IPS-15b (cell line): ENCODE measurements around the gene ACOT11.
"Not testable (repeated sequence)": the region's sequence is repeated elsewhere in the genome, so short reads cannot be mapped to it uniquely, and the experiment has no call there.

Experiments used
- H3K27me3 ChIP-seq: one replicate; pipeline ENCODE4 v1.6.1; 2013; ENCODE audit warnings: low read length; ENCODE audit not compliant: control insufficient read depth, insufficient read depth
- H3K36me3 ChIP-seq: one replicate; pipeline ENCODE4 v1.6.1; 2013; ENCODE audit warnings: low read length; ENCODE audit not compliant: control insufficient read depth, insufficient read depth
- H3K4me1 ChIP-seq: one replicate; pipeline ENCODE4 v1.6.1; 2013; ENCODE audit warnings: mild to moderate bottlenecking, low read length; ENCODE audit not compliant: control insufficient read depth, insufficient read depth
- H3K4me3 ChIP-seq: one replicate; pipeline ENCODE4 v1.5.1; 2013; ENCODE audit warnings: low read depth, low read length
- H3K9ac ChIP-seq: one replicate; pipeline ENCODE4 v1.6.1; 2013; ENCODE audit warnings: low read depth, mild to moderate bottlenecking, low read length
- H3K9me3 ChIP-seq: one replicate; pipeline ENCODE4 v1.6.1; 2013; ENCODE audit warnings: mild to moderate bottlenecking, low read length; ENCODE audit not compliant: control insufficient read depth, insufficient read depth

The ACOT11 gene

DNA sequence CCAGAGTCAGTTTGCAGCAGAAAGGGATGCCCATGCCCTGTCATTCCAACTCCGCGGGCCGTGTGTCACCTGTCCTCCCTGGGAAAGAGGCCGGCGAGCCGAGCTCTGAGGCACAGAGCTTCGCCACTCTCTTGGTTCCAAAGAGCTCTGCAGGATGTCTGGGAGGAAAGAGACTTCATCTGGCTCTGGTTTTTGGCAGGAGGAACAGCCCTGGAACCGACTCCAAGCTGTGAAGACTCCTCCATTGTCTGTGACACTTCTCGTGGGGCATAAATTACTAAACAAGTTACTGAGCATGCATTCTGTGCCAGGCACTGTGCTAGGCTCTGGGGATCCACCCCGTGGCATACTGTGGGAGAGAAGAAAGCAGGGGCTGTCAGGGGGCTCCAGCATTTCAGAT lies 79.2 kb downstream of the ACOT11 start:
- H3K36me3 ChIP-seq, result no peaks in the 10 kb centered on the region
- H3K4me3 ChIP-seq, result no peak overlapping the region
- no peaks in the 10 kb centered on the region for H3K27me3 ChIP-seq
- H3K9ac ChIP-seq, result no peak overlapping the region
- no peaks in the 10 kb centered on the region for H3K9me3 ChIP-seq
- no peaks in the 10 kb centered on the region for H3K4me1 ChIP-seq

DNA sequence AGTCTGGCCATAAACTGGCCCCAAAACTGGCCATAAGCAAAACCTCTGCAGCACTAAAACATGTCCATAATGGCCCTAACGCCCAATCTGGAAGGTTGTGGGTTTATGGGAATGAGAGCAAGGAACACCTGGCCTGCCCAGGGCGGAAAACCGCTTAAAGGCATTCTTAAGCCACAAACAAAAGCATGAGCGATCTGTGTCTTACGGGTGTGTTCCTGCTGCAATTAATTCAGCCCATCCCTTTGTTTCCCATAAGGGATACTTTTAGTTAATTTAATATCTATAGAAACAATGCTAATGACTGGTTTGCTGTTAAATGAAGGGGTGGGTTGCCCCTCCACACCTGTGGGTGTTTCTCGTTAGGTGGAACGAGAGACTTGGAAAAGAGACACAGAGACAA lies 87.8 kb downstream of the ACOT11 start:
- not testable (repeated sequence) for H3K36me3 ChIP-seq, H3K4me3 ChIP-seq, H3K27me3 ChIP-seq, H3K4me1 ChIP-seq, H3K9me3 ChIP-seq, H3K9ac ChIP-seq

DNA sequence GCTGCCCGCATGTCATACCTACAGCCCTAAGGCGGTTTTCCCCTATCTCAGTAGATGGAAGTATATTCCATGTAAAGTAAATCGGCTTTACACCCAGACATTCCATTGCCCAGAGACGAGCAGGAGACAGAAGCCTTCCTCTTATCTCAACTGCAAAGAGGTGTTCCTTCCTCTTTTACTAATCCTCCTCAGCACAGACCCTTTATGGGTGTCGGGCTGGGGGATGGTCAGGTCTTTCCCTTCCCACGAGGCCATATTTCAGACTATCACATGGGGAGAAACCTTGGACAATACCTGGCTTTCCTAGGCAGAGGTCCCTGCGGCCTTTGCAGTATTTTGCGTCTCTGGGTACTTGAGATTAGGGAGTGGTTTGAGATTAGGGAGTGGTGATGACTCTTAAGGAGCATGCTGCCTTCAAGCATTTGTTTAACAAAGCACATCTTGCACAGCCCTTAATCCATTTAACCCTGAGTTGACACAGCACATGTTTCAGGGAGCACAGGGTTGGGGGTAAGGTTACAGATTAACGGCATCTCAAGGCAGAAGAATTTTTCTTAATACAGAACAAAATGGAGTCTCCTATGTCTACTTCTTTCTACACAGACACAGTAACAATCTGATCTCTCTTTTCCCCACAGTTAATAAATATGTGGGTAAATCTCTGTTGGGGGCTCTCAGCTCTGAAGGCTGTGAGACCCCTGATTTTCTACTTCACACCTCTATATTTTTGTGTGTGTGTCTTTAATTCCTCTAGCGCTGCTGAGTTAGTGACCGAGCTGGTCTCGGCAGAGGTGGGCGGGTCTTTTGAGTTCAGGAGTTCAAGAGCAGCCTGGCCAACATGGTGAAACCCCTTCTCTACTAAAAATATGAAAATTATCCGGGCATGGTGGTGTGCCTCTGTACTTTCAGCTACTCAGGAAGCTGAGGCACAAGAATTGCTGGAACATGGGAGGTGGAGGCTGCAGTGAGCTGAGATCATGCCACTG lies 88.7 kb downstream of the ACOT11 start:
- H3K27me3 ChIP-seq, H3K36me3 ChIP-seq, H3K9me3 ChIP-seq, H3K4me3 ChIP-seq, H3K9ac ChIP-seq, H3K4me1 ChIP-seq: not testable (repeated sequence)

DNA sequence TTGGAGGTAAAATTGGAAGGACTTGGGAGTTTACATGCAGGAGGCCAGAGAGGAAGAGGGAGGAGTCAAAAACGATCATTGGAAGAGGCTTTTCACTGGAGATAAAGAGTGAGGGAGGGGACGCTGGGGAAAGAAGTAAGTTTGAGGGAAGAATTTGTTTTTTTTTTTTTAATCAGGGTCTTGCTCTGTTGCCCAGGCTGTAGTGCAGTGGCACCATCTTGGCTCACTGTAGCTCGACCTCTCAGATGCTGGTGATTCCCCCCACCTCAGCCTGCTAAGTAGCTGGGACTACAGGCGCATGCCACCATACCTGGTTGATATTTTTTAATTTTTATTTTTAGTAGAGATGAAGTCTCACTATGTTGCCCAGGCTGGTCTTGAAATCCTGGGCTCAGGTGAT lies 92.3 kb downstream of the ACOT11 start:
- Histone ChIP-seq H3K9me3 (no peaks in the 10 kb centered on the region), H3K4me1 (no peaks in the 10 kb centered on the region), H3K36me3 (no peaks in the 10 kb centered on the region), H3K27me3 (no peaks in the 10 kb centered on the region), H3K9ac (no peak overlapping the region), H3K4me3 (no peak overlapping the region)

GRCh38 chr1:54640863-54641836 lies 93.1 kb downstream of the ACOT11 start, which contains the start of gene MROH7:
Gene MROH7, plus strand, starts transcription at chr1:54641786. Its CDS starts 11,141 bp downstream, at chr1:54652927.
- Histone ChIP-seq H3K9ac (no peak within 1 kb of the TSS), H3K4me1 (no peaks in the 10 kb centered on the region), H3K27me3 (no peaks in the 10 kb centered on the region), H3K36me3 (no peaks in the 10 kb centered on the region), H3K9me3 (no peaks in the 10 kb centered on the region), H3K4me3 (no peak within 1 kb of the TSS)

DNA sequence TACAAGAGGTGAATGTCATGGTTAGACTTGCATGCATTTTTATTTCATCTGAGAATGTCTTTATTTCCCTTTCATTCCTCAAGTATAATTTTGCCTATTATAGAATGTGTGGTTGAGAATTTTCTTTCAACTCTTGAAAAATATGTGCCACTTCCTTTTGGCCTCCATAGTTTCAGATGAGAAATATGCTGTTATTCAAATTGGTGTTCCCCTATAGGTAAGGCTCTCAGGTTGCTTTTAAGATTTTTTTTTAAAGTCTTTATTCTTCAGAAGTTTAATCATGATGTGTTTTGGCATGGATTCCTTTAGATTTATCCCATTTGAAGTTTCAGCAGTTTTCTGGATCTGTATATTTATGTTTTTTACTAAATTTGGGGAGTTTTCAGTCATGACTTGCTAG lies 95.7 kb downstream of the ACOT11 start:
- no peaks in the 10 kb centered on the region for H3K27me3 ChIP-seq
- no peak overlapping the region for H3K4me3 ChIP-seq
- no peak overlapping the region for H3K9ac ChIP-seq
- H3K4me1 ChIP-seq, result no peaks in the 10 kb centered on the region
- no peaks in the 10 kb centered on the region for H3K36me3 ChIP-seq
- no peaks in the 10 kb centered on the region for H3K9me3 ChIP-seq

DNA sequence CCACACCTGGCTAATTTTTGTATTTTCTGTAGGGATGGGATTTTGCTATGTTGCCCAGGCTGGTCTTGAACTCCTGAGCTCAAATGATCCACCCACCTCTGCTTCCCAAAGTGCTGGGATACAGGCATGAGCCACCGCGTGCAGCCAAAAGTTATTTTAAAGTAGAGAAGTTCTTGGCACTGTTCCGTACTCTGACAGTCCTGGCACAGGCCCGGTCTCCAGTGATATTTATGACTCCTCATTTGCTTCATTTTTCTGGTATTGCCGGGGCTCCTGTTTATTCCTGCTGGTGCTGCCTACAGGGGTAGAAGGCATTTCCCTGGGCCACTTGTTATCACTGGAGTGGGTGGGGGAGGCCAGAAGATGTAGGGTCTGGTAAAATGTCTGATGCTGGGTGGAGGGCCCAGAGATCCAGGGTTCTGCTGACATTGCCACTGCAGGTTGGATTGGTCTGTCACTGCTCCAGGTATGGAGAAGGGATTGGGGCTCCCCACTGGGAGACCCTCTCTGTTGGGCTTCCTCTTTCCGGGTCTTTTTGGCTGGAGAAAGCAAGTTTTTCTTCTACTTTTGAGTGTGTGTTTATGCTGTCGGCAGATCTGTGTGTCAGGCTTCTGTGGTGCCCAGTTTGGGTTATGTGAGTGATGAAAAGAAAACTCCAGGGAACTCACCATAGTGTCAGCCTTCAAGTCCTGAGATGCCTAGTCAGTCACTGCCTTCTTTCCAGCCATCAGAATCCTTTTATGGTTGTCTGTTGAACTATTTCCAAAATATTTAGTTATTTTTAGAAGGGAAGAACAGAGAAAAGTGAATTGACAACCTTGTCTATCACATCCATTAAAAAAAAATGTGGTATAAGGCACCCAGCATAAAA lies 98.0 kb downstream of the ACOT11 start:
- no peaks in the 10 kb centered on the region for H3K27me3 ChIP-seq
- H3K4me1 ChIP-seq, result no peaks in the 10 kb centered on the region
- no peak overlapping the region for H3K4me3 ChIP-seq
- H3K9me3 ChIP-seq, result no peaks in the 10 kb centered on the region
- no peaks in the 10 kb centered on the region for H3K36me3 ChIP-seq
- H3K9ac ChIP-seq, result no peak overlapping the region

GRCh38 chr1:54649130-54649898 lies 101.3 kb downstream of the ACOT11 start:
- Histone ChIP-seq H3K27me3 (no peaks in the 10 kb centered on the region), H3K36me3 (no peaks in the 10 kb centered on the region), H3K9ac (no peak overlapping the region), H3K9me3 (no peaks in the 10 kb centered on the region), H3K4me1 (no peaks in the 10 kb centered on the region), H3K4me3 (no peak overlapping the region)

- H3K9me3 ChIP-seq, result no peaks in the 10 kb centered on the region
- H3K36me3 ChIP-seq, result no peaks in the 10 kb centered on the region
- H3K9ac ChIP-seq, result no peak overlapping the region
- H3K27me3 ChIP-seq, result no peaks in the 10 kb centered on the region
- H3K4me3 ChIP-seq, result no peak overlapping the region
- no peaks in the 10 kb centered on the region for H3K4me1 ChIP-seq
These were observed 101.9 kb downstream of the ACOT11 start for GRCh38 chr1:54649921-54650320.

DNA sequence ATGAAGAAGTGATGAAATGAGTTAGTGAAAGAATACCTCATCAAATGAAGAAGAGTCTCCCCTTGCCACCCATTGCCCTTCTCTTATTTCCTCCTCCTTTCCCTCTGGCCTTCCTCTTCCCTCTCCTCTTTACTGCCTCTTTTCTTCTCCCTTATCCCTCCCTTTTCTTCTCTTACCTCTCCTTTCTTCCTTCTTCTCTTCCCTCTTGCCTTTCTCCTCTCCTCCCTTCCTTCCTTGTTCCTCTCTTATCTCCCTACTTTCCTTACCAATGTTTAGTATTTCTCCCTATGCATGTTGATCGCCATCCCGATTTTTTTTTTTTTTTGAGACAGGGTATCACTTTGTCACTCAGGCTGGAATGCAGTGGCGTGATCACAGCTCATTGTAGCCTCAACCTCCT lies 102.4 kb downstream of the ACOT11 start:
- Histone ChIP-seq H3K4me1 (no peaks in the 10 kb centered on the region), H3K9me3 (no peaks in the 10 kb centered on the region), H3K9ac (no peak overlapping the region), H3K4me3 (no peak overlapping the region), H3K27me3 (no peaks in the 10 kb centered on the region), H3K36me3 (no peaks in the 10 kb centered on the region)
